ENCODE measurements around the gene EAF1.

DNA sequence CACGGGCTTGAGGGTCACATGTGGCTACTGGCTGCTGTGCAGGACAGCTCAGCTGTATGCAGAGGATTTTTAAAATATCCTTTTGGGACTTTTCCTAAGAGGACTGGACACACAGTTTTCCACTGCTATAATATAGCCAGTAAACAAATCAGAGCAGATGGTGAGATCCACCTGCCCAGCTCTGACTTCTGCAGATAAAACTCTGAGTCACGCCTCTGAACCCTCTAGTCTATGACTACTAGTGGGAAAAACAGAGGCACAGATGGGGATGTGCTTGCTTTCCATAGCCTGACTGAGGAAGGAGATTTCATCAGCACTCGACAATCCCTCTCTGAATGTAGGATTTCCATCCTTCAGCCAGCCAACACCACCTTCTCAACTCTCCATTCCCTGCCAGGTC lies 49.0 kb downstream of the EAF1 start:
- TF ChIP-seq CTCF (conservative IDR thresholded peaks at IDR 0.05) (no peak), ZFX (IDR thresholded peaks at IDR 0.05) (no peak)

Data from C4-2B (cell line).